C4-2B (cell line): ENCODE data around the gene OR56A5.

Source experiments
- ZFX ChIP-seq: fragments of 450-650 bp; IDR thresholded peaks from 2 replicates; pipeline ENCODE4 v1.6.1; 2017
- TF ChIP-seq, protein P1 (sequence below): fragments of 450-650 bp; conservative IDR thresholded peaks from 2 replicates; pipeline ENCODE4 v1.5.1; 2017; ENCODE audit warnings: mild to moderate bottlenecking

DNA sequence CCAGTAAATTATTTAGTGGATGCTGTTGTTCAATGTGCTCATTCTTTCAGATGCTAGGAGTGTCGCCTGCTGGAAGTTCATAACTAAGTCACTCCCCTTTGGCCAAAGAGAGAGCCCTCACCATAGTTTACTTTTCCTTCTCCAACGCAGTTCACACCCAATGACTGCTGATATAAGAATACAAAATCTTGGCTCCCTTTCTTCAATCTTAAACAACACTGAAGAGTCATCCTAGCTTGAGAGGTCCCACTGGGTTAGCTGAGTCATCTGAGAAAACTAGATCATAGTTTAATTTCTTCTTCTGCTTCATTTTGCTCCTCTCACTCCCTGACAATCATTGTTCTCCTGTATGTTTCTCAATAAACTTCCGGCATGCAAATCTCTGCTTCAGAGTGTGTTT is 23.9 kb upstream of the OR56A5 start:
- TF ChIP-seq, protein P1, sequence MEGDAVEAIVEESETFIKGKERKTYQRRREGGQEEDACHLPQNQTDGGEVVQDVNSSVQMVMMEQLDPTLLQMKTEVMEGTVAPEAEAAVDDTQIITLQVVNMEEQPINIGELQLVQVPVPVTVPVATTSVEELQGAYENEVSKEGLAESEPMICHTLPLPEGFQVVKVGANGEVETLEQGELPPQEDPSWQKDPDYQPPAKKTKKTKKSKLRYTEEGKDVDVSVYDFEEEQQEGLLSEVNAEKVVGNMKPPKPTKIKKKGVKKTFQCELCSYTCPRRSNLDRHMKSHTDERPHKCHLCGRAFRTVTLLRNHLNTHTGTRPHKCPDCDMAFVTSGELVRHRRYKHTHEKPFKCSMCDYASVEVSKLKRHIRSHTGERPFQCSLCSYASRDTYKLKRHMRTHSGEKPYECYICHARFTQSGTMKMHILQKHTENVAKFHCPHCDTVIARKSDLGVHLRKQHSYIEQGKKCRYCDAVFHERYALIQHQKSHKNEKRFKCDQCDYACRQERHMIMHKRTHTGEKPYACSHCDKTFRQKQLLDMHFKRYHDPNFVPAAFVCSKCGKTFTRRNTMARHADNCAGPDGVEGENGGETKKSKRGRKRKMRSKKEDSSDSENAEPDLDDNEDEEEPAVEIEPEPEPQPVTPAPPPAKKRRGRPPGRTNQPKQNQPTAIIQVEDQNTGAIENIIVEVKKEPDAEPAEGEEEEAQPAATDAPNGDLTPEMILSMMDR, result no peak
- TF ChIP-seq ZFX, result no peak
